D341Med (cell line): ENCODE results near the gene SYT1.
A peak's percentile ranks its signal among the peaks of the same experiment; 100 is the strongest.
"Not testable (repeated sequence)": the region's sequence is repeated elsewhere in the genome, so short reads cannot be mapped to it uniquely, and the experiment has no call there.

Experiments
- DNase-seq: peaks from one replicate; pipeline ENCODE4 v3.0.0; 2012; ENCODE audit warnings: low spot score

Gene SYT1

GRCh38 chr12:78968226-78968625, 103.7 kb downstream of the SYT1 start:
- no peak for DNase-seq

- no peak for DNase-seq
Measured at GRCh38 chr12:78970041-78970440, 105.5 kb downstream of the SYT1 start.

- no peak for DNase-seq
Measured at GRCh38 chr12:78977304-78977867, 112.8 kb downstream of the SYT1 start.

- no peak for DNase-seq
Measured at GRCh38 chr12:78994168-78994791, 129.7 kb downstream of the SYT1 start.

GRCh38 chr12:79000501-79000900, 135.9 kb downstream of the SYT1 start:
- no peak for DNase-seq

GRCh38 chr12:79001404-79001803, 136.8 kb downstream of the SYT1 start:
- no peak for DNase-seq

- peak; percentile 21 for DNase-seq
Measured at GRCh38 chr12:79006306-79006705, 141.7 kb downstream of the SYT1 start.

GRCh38 chr12:79008591-79008990, 144.0 kb downstream of the SYT1 start:
- DNase-seq: no peak

- no peak for DNase-seq
Measured at GRCh38 chr12:79012636-79013035, 148.1 kb downstream of the SYT1 start.

- no peak for DNase-seq
Measured at GRCh38 chr12:79016181-79016580, 151.6 kb downstream of the SYT1 start.

GRCh38 chr12:79019672-79020071, 155.1 kb downstream of the SYT1 start:
- DNase-seq: no peak

GRCh38 chr12:79020106-79020505, 155.5 kb downstream of the SYT1 start:
- DNase-seq: no peak

GRCh38 chr12:79021021-79021420, 156.4 kb downstream of the SYT1 start:
- no peak for DNase-seq

GRCh38 chr12:79023261-79023660, 158.7 kb downstream of the SYT1 start:
- DNase-seq: no peak

GRCh38 chr12:79023784-79024183, 159.2 kb downstream of the SYT1 start:
- DNase-seq: no peak

GRCh38 chr12:79033788-79034187, 169.2 kb downstream of the SYT1 start:
- no peak for DNase-seq

- not testable (repeated sequence) for DNase-seq
Measured at GRCh38 chr12:79044748-79045147, 180.2 kb downstream of the SYT1 start.

GRCh38 chr12:79045149-79045703, 180.7 kb downstream of the SYT1 start:
- DNase-seq: not testable (repeated sequence)

GRCh38 chr12:79046021-79046420, 181.4 kb downstream of the SYT1 start:
- DNase-seq: no peak

- no peak for DNase-seq
Measured at GRCh38 chr12:79048962-79049361, 184.4 kb downstream of the SYT1 start.

- DNase-seq: no peak
Measured at GRCh38 chr12:79053394-79053793, 188.8 kb downstream of the SYT1 start.

GRCh38 chr12:79055926-79056674, 191.5 kb downstream of the SYT1 start:
- DNase-seq: no peak

- no peak for DNase-seq
Measured at GRCh38 chr12:79056775-79057174, 192.2 kb downstream of the SYT1 start.
